Stimulated activated CD8-positive, alpha-beta memory T cell treated with anti-CD3 and anti-CD28 coated beads, Interleukin-15, amount 100 ng/mL, for 24 hours (primary cell): ENCODE data around the gene TRIM31.
"Not testable (repeated sequence)": the region's sequence is repeated elsewhere in the genome, so short reads cannot be mapped to it uniquely, and the experiment has no call there.

ENCODE experiments used
- DNase-seq: peaks from one replicate; pipeline ENCODE4 v3.0.0-alpha.2; 2020; ENCODE audit warnings: low read depth

TRIM31 gene

DNA sequence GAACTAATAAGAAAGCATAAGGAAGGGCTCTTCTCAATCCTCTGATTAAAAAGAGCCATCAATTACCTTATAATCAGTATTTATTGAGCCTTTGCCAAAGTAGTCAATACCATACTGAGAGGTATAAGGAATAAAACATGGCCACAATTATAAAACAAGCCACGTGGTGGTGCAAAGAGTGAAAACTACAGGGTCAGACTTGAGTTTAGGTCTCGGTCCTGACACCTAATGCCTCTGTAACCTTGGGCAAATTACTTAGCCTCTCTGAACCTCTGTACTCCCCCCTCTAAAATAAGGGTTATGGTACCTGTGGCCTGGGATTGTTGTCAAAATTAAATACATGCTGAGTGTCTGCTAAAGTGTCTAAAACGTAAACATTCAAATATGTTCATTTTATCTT lies 36.3 kb upstream of the TRIM31 start:
- no peak for DNase-seq

DNA sequence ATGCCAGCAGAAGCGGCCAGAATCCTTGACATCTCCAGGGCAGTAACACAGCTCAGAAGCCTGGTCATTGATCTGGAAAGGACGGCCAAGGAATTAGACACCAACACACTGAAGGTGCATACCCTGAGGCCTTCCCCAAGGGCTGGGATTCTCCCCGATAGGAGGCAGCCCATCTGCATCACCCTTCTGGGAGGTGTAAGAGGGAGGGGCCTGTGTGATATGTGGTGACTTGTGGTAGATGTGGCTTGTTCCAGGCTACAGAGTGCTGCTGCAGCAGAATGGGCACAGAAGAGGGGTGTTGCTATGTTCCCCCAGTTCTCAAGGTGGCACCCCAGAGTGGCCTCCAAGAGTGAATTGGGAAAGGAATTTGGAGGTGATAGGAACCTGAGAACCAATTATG lies 34.2 kb upstream of the TRIM31 start:
- DNase-seq: no peak

DNA sequence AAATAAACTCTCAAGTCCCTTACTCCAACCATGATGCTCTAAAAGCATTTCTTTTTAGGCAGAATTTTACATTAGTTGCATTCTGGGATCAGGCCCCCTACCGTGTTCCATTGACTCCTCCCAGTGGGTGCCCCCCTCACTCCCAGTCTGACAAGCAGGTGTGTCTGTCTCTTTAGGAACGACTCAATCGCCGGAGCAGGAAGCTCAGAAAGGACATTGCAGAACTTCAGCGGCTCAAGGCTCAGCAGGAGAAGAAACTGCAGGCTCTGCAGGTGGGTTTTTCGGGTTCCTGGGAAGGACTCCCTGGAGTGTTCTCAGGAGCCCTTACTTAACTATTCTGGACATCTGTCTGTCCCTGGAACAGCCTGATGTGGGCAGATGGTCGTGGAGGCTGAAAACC lies 32.9 kb upstream of the TRIM31 start:
- no peak for DNase-seq

DNA sequence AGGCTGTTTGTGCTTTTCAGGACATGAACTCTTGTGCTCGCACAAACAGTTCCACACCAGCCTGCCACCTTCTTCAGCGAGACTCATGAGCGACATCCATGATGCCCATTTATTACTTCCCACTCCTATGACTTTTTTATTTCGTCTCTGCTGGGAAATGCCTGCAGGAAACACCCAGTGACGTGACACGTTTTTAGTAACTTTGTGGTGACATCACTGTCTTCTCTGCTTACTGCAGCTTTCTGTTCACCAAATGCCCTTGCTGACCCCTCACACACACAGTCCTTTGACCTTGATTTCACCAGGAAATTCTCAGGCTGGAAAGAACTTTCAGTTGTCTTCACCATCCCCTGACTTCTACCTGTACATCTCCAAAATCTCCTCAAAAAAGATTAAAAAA lies 31.9 kb upstream of the TRIM31 start:
- DNase-seq: no peak

DNA sequence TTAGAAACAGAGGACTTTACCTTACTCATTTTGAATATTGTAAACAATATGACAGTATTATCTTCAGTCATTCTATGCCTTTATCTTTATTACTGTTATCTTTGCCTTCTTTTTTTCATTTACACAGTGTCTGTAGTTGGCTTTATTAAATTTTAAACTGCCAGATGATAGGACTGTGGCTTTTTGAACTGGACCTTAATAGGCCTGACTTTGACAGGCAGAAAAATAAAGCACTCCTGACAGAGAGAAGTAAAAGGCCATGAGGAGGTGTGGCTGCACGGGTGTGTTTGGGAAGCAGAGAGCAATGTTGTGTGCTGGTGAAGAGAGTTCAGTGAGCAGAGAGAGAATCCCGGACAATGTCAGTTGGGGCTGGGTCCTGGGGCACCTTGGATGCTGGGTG lies 30.9 kb upstream of the TRIM31 start:
- DNase-seq: no peak

DNA sequence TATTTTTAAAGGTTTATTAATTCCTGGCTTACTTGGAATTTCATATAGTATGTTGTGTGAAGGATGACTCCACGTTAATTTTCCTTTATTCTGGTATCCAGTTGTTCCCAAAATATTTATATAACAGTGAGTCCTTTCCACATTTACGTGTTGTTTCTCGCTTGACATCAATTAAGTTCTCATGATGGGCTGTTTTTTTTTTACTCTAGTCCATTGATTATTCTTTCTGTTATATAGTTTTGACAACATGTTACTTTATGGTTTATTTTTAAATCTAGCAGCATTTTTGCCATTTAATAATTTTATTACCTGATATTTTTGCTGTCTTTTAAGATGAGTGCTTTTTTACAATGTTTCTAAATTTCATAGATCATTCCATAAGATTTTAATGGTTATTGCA lies 29.8 kb upstream of the TRIM31 start:
- DNase-seq: no peak

DNA sequence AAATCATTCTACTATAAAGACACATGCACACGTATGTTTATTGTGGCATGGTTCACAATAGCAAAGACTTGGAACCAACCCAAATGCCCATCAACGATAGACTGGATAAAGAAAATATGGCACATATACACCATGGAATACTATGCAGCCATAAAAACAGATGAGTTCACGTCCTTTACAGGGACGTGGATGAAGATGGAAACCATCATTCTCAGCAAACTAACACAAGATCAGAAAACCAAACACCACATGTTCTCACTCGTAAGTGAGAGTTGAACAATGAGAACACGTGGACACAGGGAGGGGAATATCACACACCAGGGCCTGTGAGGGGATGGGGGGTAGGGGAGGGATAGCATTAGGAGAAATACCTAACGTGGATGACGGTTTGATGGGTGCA lies 27.4 kb upstream of the TRIM31 start:
- not testable (repeated sequence) for DNase-seq

DNA sequence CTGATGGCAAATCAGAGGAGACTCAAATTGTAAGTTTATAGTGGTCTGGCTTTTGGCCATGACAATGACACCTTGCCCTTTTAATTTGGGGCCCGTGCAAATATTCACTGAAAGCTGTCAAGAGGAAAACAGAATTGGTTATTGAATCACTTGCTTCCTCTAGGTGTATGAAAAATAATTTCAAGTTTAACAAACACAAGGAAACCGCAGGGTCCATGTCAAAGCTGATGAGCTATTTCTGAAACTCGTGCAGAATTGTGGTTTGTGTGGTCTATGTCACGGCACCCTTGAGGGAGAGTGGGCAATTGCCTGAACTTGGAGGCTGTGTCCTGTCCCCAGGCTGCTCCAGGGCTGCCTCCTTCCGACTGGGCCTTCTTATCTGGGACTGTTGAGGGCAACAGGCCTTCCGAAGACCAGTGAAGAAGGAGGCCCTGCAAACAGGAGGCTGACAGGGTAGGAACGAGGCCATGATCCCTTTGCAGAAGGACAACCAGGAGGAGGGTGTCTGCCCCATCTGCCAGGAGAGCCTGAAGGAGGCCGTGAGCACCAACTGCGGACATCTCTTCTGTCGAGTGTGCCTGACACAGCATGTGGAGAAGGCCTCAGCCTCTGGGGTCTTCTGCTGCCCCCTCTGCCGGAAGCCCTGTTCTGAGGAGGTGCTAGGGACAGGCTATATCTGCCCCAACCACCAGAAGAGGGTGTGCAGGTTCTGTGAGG lies 23.8 kb upstream of the TRIM31 start:
- no peak for DNase-seq

DNA sequence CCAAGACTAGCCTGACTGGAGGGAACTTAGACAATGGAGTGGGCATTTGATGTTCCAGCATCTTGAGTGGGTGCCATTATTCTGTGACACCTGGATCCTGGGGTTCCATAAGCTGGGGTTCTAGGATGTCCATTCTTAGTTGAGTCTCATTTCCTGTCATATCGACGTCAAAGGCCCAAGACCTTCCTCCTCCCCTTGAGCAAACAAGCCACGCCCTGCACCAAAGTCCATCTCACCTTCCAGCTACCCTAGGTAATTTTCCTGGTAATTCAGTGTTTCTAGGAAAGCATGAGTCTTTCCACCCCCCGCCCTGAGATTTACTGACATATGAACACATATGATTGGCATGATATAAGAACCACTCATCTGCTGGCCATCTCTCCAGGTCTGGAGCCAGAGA lies 22.9 kb upstream of the TRIM31 start, which contains the start of gene TRIM40:
TRIM40 (plus strand) TSS at position 384 of the 400 bp plus-strand sequence. CDS start 897 bp downstream, outside the sequence.
- DNase-seq: no peak

DNA sequence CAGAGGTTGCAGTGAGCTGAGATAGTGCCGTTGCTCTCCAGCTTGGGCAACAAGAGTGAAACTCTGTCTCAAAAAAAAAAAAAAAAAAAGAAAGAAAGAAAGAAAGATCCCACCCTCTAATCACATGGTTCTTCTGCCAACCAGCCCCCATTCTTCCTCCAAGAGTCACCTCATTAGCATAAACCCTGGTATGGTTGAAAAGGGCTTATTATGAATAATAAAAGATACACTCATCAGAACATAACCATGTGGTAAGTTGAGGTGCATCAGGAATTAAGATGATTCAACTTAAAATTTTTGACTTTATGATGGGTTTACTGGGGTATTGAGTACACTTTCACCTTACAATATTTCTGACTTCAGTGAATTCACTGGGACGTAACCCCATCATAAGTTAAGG lies 22.3 kb upstream of the TRIM31 start:
- DNase-seq: no peak

DNA sequence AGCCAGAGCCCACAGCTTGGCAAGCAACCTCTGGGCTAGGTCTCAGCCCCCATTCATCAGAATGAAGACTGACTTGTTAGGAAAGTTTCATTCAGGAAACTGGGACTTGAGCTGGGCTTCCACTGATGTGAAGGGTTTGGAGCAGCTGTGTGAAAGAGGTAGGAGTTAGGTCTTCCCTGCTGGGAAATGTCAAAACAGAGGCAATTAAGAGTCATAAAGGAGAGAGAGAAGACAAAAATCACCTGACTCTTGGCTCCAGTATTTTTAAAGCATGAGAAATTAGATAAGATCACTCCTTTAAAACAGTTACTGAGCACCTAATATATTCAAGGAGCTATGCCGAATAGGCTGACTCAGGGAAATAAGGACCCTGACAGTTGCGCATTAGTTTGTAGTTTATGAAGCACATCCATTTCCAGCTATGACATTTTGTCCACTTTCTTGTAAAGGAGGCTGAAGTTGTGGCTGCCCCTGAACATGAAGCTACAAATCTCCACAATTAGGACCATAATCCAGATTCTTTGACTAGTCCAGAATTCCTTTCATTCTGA lies 19.1 kb upstream of the TRIM31 start:
- no peak for DNase-seq

DNA sequence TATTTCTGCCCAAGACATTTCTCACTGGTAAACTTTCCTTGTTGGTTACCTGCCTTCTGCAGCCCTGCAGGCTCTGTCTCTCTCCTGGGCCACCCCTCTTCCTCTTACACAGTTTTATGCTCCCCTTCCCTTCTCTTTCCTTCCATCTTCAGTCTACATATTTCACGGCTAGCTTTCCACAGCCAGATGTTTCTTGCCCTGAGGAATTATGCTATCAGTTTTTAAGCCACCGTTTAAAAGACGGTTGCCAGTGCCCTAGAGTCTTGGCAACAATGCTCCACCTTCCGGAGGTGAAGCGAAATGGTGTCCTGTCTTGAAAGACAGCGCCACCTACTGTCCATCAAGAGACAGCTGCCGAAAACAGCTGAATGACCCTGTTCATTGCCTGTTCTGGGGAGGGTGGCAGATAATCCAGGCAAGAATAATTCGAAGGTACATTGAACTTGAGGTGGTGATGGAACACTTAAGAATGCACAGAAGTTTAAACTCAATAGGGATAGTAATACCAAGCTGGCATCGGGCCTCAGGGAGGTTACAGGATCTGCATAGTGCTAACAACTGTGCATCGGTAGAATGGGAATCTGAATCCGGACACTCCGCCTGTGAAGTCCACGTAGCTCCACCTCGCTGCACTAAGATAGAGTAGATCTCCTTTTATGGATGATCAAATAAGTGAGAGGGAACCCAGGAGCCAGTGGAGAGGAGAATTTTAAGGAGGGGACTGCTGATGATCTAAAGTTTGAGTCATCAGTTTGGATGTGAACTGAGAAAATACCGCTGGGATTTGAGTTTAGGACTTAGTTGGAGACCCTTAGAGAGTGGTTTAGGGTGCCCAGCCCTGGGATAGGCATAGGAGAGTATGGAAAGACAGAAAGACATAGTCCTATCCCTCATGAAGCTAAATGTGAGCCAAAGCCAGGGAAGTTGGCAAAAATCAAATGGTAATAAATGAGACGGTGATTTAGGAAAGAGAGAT lies 18.3 kb upstream of the TRIM31 start:
- no peak for DNase-seq

DNA sequence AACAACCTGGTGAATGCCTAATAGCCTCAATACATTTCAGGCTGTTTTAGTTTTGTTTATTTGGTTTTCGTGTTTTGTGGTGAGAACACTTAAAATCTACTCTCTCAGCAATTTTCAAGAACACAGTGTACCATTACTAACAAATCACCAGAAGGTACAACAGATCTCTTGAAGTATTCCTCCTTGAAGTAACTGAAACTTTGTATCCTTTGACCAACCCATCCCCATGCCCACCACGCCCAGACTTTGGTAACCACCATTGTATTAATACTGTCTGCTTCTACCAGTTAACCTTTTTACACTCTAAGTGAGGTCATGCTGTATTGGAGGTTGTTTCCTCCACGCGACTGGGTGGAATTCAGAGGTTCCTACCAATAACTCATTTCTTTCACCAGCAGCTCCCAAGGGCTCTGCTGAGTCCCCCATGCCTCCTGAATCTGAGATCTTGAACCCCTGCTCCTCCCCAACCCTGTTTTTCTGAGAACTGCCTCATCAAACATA lies 17.3 kb upstream of the TRIM31 start:
- DNase-seq: no peak

DNA sequence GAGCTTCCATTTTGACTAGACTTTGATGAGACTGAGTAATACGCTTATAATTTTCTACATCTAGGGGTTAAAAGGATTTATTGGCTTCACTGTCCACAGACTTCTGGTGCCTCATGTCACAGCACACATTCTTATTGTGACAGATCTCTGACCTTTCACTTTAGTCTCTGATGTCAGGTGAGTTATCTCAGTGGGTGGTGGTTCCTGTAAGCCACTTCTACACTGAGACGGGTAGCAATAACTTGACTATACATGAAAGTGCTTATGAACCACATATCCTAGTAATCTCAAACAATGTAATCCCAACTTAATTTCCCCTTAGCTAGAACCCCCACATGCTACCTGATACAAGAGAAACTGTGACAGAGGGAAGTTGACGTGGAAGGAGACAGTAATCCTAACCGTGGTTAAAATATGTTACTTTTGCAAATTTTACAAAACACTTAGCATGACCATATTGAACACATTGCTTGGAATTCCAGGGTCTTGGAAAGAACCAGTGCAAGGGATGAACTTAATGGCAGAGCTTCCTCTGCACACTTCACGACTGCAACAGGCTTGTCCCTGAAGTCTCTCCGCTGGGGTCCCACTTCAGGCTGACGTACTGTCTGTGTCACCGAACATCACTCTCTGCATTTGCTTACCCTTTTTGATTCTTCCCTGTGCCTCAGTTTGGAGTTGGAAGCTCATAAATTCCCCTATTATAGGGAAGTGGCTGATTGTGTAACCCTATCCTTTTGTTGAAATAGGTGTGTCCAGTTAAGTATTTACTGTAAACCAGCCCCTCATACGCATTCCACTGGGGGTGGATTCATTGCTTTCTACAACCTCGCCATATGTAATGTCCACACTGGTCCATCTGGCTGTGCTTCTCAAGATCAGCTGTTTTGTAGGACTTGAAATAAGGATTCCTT lies 16.6 kb upstream of the TRIM31 start:
- no peak for DNase-seq

DNA sequence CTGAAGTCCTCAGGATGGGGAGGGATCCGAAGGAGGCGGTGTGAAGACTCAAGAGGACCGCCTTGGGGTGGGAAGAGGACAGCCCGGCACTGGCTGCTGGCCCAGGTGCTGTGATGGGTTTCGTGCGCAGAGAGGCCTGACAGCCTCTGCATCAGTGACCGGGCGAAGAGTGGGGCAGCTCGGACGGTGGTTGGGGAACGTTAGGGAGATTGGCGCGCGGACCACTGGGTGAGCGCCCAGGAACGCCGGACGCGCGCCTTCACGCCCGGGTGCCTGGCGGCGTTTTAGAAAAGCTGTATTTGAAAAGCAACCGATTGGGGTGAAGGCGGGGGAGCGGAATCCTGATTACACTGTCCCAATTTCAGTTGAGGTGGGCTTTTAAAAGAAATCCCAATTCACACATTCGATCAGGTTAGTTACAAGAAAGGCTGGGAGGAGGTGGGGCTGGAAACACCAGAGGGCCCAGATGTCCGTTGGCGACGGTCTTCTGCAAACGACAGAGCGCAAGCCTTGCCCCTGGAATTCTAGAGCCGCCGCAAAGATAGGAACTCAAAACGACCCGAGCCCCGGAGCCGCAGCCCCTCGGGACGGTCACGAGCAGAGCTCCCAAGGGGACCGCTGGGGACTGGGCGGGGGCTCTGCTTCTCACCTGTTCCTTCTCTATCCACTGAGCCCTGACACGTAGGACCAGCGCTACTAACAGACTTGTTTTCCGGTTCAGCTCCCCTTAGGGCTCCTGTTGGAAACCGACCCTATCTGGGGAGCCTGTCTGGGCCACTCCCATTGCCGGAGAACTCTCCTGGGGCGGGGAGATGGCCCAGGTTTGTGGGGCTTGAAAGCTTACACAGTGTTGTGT lies 14.6 kb upstream of the TRIM31 start:
- DNase-seq: no peak

DNA sequence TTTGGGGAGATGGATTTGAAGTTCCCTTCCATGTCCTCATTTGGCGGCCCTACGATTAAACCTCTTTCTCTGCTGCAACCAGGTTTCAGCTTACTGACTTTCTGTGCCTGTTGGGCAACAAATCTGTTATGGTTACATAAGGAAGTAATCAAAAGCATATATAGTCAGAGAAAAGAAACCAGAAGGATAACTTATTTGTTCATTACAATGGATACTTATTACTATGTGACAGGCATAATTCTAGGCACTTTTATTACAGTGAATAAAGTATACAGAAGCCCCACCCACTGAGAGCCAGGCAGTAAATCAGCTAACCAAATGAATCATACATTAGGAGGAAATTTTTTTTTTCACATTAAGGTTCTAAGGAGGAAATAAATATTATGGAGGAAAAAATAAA lies 9.6 kb upstream of the TRIM31 start:
- no peak for DNase-seq

DNA sequence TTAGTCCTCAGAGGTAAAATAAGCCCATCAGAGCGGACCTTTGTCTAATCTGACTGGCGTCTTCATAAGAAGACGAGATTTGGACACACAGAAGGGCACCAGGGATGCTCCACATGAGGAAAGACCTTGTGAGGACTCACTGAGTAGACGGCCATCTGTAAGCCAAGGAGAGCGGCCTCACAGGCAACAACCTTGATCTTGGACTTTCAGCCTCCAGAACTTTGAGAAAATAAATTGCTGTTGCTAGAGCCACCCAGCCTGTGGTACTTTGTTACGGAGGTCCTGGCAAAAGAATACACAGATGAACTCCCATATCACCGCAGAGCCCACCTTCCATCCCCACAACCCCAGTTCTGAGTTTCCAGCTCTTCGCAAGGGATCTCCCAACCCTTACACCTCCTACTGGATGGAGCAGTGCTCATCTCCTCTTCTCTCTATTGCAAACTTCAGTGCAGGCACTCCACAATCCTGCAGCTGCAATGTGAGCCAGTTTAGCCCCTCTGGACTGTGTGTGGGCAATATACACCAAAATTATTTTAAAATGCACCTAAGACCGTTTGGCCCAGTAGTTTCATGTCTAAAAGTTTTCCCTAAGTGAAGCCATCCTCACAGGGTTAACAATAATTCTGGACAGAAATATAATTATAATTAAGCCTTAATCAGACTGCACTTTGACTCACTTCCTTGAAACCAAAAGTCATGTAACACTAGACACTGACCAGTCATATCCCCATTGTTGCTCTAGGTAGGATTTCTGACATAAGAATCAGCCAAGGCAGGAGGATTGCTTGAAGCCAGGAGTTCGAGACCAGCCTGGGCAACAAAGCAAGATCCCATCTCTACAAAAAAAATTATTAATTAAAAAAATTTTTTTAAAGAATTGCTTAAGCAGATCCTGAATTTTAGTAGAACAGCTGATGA lies 8.8 kb upstream of the TRIM31 start:
- DNase-seq: no peak

DNA sequence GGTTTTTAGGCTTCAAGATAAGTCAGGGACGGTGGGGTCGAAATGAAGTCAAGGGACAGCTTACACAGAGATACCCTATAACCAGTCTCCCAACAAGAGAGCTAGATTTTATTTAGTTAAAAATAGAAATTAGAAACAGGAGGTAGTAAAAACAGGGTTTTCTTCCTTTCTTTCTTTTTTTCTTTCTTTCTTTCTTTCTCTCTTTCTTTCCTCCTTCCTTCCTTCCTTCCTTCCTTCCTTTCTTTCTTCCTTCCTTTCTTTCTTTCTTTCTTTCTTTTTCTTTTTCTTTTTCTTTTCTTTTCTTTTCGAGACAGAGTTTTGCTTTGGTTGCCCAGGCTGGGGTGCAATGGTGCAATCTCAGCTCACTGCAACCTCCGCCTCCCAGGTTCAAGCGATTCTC lies 5.8 kb upstream of the TRIM31 start:
- not testable (repeated sequence) for DNase-seq

DNA sequence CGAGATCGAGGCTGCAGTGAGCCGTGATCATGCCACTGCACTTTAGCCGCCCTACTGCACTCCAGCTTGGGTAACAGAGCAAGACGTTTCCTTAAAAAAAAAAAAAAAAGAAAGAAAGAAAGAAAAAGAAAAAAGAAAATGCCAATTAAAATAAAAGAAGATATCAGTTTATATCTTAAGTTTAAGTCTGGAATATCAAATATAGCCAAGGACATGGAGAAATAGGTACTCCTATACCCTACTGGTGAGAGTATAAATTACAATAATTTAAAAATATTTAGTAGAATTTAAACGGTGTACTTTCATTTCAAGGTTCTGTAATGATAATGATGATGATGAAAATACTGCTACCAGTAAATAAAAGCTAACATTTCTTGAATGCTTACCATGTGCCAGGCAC lies 3.8 kb upstream of the TRIM31 start:
- DNase-seq: no peak

DNA sequence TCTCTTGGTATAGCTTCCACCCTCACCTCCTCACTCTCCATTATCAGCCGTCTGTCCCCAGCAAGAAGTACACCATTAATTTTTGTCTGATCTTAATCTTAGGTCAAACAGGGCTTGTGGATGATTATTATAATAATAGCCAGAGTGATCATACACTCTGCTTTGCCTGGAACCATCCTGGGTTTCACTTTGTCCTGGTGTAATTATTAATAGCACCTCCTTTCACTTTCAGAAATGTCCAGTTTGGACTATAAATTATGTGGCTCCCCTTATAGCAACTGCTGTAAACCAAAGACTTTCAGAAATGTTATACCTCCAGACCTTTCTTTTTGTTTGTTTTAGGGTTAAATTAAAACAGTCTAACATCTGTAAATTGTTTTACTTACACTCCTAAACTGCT lies 951 bp upstream of the TRIM31 start:
- DNase-seq: no peak
